ENCODE results near the gene FBRSL1. TPM values are rescaled to one million over a fixed set of nuclear protein-coding genes. Genes with fewer than 3 reads are reported as not detected.

Gene FBRSL1
- total and polyA plus RNA-seq, 2 of the 8 experiments (the other 6 are each of a cell fraction or from before 2014, with no cell fraction given), result 18.4 to 109 TPM

- no peak for TF ChIP-seq ATF2 (IDR thresholded peaks at IDR 0.05; ENCODE audit: low read length)
Measured at GRCh38 chr12:132541996-132542395, 52.0 kb downstream of the FBRSL1 start (continued).
